Epithelial cell of esophagus (primary cell): ENCODE results near the gene UST.
"Not testable (repeated sequence)": the region's sequence is repeated elsewhere in the genome, so short reads cannot be mapped to it uniquely, and the experiment has no call there.

Experiments used
- DNase-seq: peaks from one replicate; pipeline ENCODE4 v3.0.0; 2010; ENCODE audit warnings: low read depth
- H3K4me3 ChIP-seq: 2 replicates; pipeline ENCODE4 v1.5.1; 2011; ENCODE audit warnings: mild to moderate bottlenecking, low read length, control low read depth
- CTCF ChIP-seq: IDR thresholded peaks from 2 replicates; pipeline ENCODE4 v1.5.1; 2011; ENCODE audit warnings: low read depth, mild to moderate bottlenecking, low read length, control low read depth, inconsistent platforms; ENCODE audit not compliant: insufficient read depth; ENCODE audit errors: missing control alignments

The UST gene

GRCh38 chr6:149001422-149001821 lies 254.6 kb downstream of the UST start:
- H3K4me3 ChIP-seq, result no peak overlapping the region
- no peak for TF ChIP-seq CTCF
- DNase-seq, result no peak

- no peak overlapping the region for H3K4me3 ChIP-seq
- no peak for TF ChIP-seq CTCF
- DNase-seq, result no peak
Observed at GRCh38 chr6:149003560-149003959, 256.7 kb downstream of the UST start.

- TF ChIP-seq CTCF, result no peak
- H3K4me3 ChIP-seq, result no peak overlapping the region
- no peak for DNase-seq
Observed at GRCh38 chr6:149004664-149005063, 257.8 kb downstream of the UST start.

GRCh38 chr6:149006236-149006635 lies 259.4 kb downstream of the UST start:
- not testable (repeated sequence) for H3K4me3 ChIP-seq, DNase-seq

GRCh38 chr6:149006671-149007070 lies 259.8 kb downstream of the UST start:
- no peak for DNase-seq
- H3K4me3 ChIP-seq, result no peak overlapping the region
- no peak for TF ChIP-seq CTCF

GRCh38 chr6:149007846-149008245 lies 261.0 kb downstream of the UST start:
- no peak overlapping the region for H3K4me3 ChIP-seq
- no peak for DNase-seq
- TF ChIP-seq CTCF, result no peak

GRCh38 chr6:149008741-149009140 lies 261.9 kb downstream of the UST start:
- H3K4me3 ChIP-seq, result no peak overlapping the region
- no peak for TF ChIP-seq CTCF
- no peak for DNase-seq
